Upper lobe of left lung (tissue), 6 donors: ENCODE results near the gene WDR35. TPM values are rescaled to one million over a fixed set of nuclear protein-coding genes. Genes with fewer than 3 reads are reported as not detected.
"Not testable (repeated sequence)": the region's sequence is repeated elsewhere in the genome, so short reads cannot be mapped to it uniquely, and the experiment has no call there.

ENCODE experiments used
- ATAC-seq, 2 donors: fragments of 200-7000 bp; cut with Tn5 transposase; one replicate each; pipeline ENCODE4 v1.9.1; 2022; ENCODE audit warnings: mild to moderate bottlenecking in 2 of 2, moderate library complexity in 2 of 2; ENCODE audit not compliant: low FRiP score in 2 of 2
- DNase-seq, 2 donors: peaks; one replicate each; pipeline ENCODE4 v3.0.0-alpha.2; 2019 to 2020
- H3K27ac ChIP-seq, 4 donors: fragments of 200-600 bp; sonication (generic); one replicate each; pipeline ENCODE4 v1.5.1; 2016 to 2019
- H3K27me3 ChIP-seq, 4 donors: fragments of 200-600 bp; sonication (generic); one replicate each; pipeline ENCODE4 v1.5.1; 2017 to 2019
- H3K36me3 ChIP-seq, 4 donors: fragments of 200-600 bp; sonication (generic); one replicate each; pipeline ENCODE4 v1.5.1; 2016 to 2019
- H3K4me1 ChIP-seq, 4 donors: fragments of 200-600 bp; sonication (generic); one replicate each; pipeline ENCODE4 v1.5.1; 2018 to 2019
- H3K4me3 ChIP-seq, 4 donors: fragments of 200-600 bp; sonication (generic); one replicate each; pipeline ENCODE4 v1.5.1; 2017 to 2019; ENCODE audit warnings: mild to moderate bottlenecking in 2 of 4, moderate library complexity in 1 of 4
- H3K9me3 ChIP-seq, 4 donors: fragments of 200-600 bp; sonication (generic); one replicate each; pipeline ENCODE4 v1.5.1; 2018 to 2019
- CTCF ChIP-seq, 6 experiments: fragments of 450-650 bp in 4 of 6; fragments of 200-600 bp in 2 of 6; sonication (generic) in 2 of 6; IDR thresholded peaks; one replicate each; pipeline ENCODE4 v1.5.1; 2016 to 2019; ENCODE audit warnings: antibody characterized with exemption in 6 of 6
- EP300 ChIP-seq, 4 donors: sonication (generic); formaldehyde crosslinking; IDR thresholded peaks; one replicate each; pipeline ENCODE4 v1.5.1; 2017; ENCODE audit warnings: antibody characterized with exemption in 4 of 4, control low read depth in 2 of 4
- POLR2A ChIP-seq, 4 donors: fragments of 450-650 bp; IDR thresholded peaks; one replicate each; pipeline ENCODE4 v1.5.1; 2016 to 2017; ENCODE audit warnings: antibody characterized with exemption in 4 of 4, mild to moderate bottlenecking in 2 of 4
- POLR2AphosphoS5 ChIP-seq, 2 donors: sonication (generic); formaldehyde crosslinking; IDR thresholded peaks; one replicate each; pipeline ENCODE4 v1.5.1; 2017; ENCODE audit warnings: antibody characterized with exemption in 2 of 2
- WGBS, 2 donors: methylation state at CpG; one replicate each; pipeline ENCODE4 v1.1.5; 2017 to 2018; 5-methylcytosine and 5-hydroxymethylcytosine counted together
- total RNA-seq, 6 donors: library from RNA; depleted of rRNA in 4 of 6; stranded (reverse); fragments of >200 nt in 4 of 6; gene quantifications; one replicate each; pipeline versions ENCODE4 v1.1.0 to v1.2.1, GENCODE V29; 2016 to 2021
- donor health status: DM: no; HTN: no; CAD: no; lungs with moderate emphysema.
- donor health status: DM: no; HTN: yes; CAD: no; lungs with severe emphysema.

WDR35 gene
- total RNA-seq, 6 donors from 2014 or later: 4.4 to 16.5 (median 6.9) TPM

GRCh38 chr2:19891971-19892370, 97.9 kb downstream of the WDR35 start:
- DNase-seq (peak in 1 of 2 donors; percentile 56), ATAC-seq (peak in 1 of 2 donors; percentile 74)
- not testable (repeated sequence) for H3K4me3 ChIP-seq

GRCh38 chr2:19890104-19890503, 99.8 kb downstream of the WDR35 start:
- Histone ChIP-seq H3K4me1 (peaks cover 0 to 6% (median 0%) of the 10 kb centered on the region in 4 donors), H3K27ac (no peak overlapping the region), H3K4me3 (no peak overlapping the region), H3K36me3 (no peaks in the 10 kb centered on the region), H3K9me3 (no peaks in the 10 kb centered on the region), H3K27me3 (no peaks in the 10 kb centered on the region)
- DNase-seq: no peak
- WGBS, 2 donors: 79 to 81% methylated on average over 3 of the region's 3 CpGs
- TF ChIP-seq CTCF (IDR thresholded peaks at IDR 0.05): no peak
- no peak for TF ChIP-seq EP300 (IDR thresholded peaks at IDR 0.05)
- no peak for TF ChIP-seq POLR2AphosphoS5 (IDR thresholded peaks at IDR 0.05)
- no peak for TF ChIP-seq POLR2A (IDR thresholded peaks at IDR 0.05)
- ATAC-seq: no peak

More at GRCh38 chr2:19891971-19892370, 97.9 kb downstream of the WDR35 start:
- not testable (repeated sequence) for H3K27me3 ChIP-seq, H3K36me3 ChIP-seq, H3K9me3 ChIP-seq, H3K4me1 ChIP-seq
- H3K27ac ChIP-seq: peak overlapping the region in 1 of 4 donors; percentile 56
- WGBS, 2 donors: 51 to 75% methylated on average over 4 of the region's 4 CpGs
- TF ChIP-seq POLR2A (IDR thresholded peaks at IDR 0.05) (peak in 1 of 4 donors; percentile 16), POLR2AphosphoS5 (IDR thresholded peaks at IDR 0.05) (peak in 1 of 2 donors; percentile 42)

- Histone ChIP-seq H3K36me3 (no peaks in the 10 kb centered on the region), H3K27ac (no peak overlapping the region), H3K9me3 (no peaks in the 10 kb centered on the region), H3K4me1 (no peaks in the 10 kb centered on the region), H3K4me3 (no peak overlapping the region), H3K27me3 (no peaks in the 10 kb centered on the region)
- no peak for TF ChIP-seq POLR2A (IDR thresholded peaks at IDR 0.05)
- no peak for TF ChIP-seq POLR2AphosphoS5 (IDR thresholded peaks at IDR 0.05)
- TF ChIP-seq EP300 (IDR thresholded peaks at IDR 0.05): no peak
- TF ChIP-seq CTCF (IDR thresholded peaks at IDR 0.05): no peak
- WGBS, 2 donors: 95 to 98% methylated on average over 4 of the region's 4 CpGs
- ATAC-seq (no peak), DNase-seq (peak in 1 of 2 donors; percentile 11)
Measured at GRCh38 chr2:19888831-19889230, 101.1 kb downstream of the WDR35 start.

- H3K27me3 ChIP-seq: no peaks in the 10 kb centered on the region
- TF ChIP-seq POLR2A (IDR thresholded peaks at IDR 0.05) (no peak), EP300 (IDR thresholded peaks at IDR 0.05) (no peak), POLR2AphosphoS5 (IDR thresholded peaks at IDR 0.05) (no peak), CTCF (IDR thresholded peaks at IDR 0.05) (no peak)
- WGBS, 2 donors: 75 to 84% methylated on average over 7 of the region's 7 CpGs
- H3K27ac ChIP-seq: no peak overlapping the region
- no peaks in the 10 kb centered on the region for H3K36me3 ChIP-seq
- no peak overlapping the region for H3K4me3 ChIP-seq
- ATAC-seq: peak in 1 of 2 donors; percentile 16
- no peaks in the 10 kb centered on the region for H3K4me1 ChIP-seq
- H3K9me3 ChIP-seq: no peaks in the 10 kb centered on the region
- peak in 1 of 2 donors; percentile 10 for DNase-seq
Measured at GRCh38 chr2:19887510-19887909, 102.4 kb downstream of the WDR35 start.

GRCh38 chr2:19886261-19886660, 103.6 kb downstream of the WDR35 start:
- Histone ChIP-seq H3K27ac (no peak overlapping the region), H3K27me3 (no peaks in the 10 kb centered on the region), H3K9me3 (no peaks in the 10 kb centered on the region), H3K36me3 (no peaks in the 10 kb centered on the region), H3K4me1 (no peaks in the 10 kb centered on the region), H3K4me3 (no peak overlapping the region)
- 85% methylated on average over 8 to 11 of the region's 11 CpGs for WGBS, 2 donors
- no peak for TF ChIP-seq EP300 (IDR thresholded peaks at IDR 0.05)
- TF ChIP-seq POLR2A (IDR thresholded peaks at IDR 0.05): no peak
- TF ChIP-seq CTCF (IDR thresholded peaks at IDR 0.05): no peak
- TF ChIP-seq POLR2AphosphoS5 (IDR thresholded peaks at IDR 0.05): no peak
- ATAC-seq (no peak), DNase-seq (peak in 1 of 2 donors; percentile 39)
